Raji (cell line): ENCODE measurements around the gene TMEM222.

Source experiments
- POLR2A ChIP-seq: IDR thresholded peaks from 2 replicates; pipeline ENCODE4 v1.6.1; 2011; ENCODE audit warnings: low read depth, low read length, control low read depth; ENCODE audit not compliant: insufficient read depth

Gene TMEM222

DNA sequence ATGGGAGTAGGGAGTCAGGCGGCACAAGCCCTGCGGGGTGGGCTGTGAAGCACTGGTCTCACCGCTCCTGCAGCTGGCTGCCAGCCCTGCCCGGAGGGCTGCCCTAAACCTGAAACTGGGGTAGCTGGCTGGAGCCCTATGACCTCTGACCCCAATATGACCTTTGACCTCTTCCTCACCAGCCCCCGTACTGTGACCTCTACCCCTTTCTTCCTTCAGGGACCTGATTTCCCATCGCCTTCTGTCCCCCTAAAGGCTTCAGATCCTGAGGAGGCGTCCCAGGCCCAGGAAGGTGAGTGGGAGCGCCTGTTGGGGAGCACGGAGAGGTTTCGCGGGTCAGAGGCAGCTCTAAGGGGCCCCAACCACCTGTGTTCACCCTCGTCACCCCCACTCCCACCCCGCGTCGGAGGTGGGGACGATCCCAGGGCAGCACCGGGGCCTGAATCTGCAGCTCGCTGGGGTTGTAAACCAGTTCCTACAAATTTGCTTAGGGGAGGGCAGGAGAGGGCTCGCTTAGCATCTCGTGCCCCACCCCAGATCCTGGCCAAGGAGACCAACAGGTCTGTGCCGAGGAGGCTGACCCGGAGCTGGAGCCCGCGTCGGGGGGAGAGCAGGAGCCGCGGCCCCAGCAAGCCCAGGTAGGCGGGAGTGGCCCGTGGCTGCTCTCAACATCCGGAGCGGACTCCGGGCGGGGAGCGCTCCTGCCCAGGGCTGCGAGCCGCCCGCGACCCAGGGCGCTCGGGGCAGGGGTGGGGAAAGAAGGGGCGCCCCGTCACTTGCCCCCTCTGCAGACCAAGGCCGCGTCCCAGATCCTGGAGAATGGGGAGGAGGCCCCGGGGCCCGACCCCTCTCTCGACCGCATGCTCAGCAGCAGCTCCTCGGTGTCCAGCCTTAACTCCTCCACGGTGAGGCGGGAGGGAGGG lies 27.2 kb downstream of the TMEM222 start:
- TF ChIP-seq POLR2A, result no peak

- TF ChIP-seq POLR2A, result no peak
These were observed 28.1 kb downstream of the TMEM222 start for GRCh38 chr1:27349784-27350662.

DNA sequence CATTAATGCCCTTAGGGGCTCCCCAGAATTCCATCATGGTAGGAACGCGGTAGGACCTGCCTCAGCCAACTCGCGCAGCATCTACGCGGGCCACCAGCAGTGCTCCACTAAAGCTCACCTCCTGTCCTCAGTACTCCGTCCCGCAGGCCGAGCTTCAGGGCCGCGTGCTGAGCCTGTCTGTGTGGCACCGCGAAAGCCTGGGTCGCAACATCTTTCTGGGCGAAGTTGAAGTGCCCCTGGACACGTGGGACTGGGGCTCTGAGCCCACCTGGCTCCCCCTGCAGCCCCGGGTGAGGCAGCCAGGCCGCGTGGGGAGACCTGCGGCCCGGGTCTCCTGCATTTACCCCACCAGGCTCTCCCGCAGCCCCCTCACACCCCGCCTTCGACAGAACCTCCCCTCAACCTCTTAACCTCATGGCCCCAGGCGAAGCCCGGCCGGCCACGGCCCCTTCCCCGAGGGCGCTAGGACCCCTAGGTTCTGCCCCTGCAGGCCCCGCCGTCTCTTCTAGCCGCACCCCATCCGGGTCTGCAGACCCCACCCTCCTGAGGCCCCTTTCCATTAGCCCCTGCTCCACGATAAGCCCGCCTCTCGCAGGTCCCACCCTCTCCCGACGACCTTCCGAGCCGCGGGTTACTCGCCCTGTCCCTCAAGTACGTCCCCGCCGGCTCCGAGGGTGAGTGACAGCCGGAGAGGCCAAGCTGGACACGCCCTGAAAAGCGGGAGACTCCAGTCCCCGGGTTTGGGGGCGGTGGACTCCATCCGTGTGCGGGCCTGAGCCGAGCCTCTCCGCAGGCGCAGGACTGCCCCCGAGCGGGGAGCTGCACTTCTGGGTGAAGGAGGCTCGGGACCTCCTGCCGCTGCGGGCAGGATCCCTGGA lies 28.9 kb downstream of the TMEM222 start:
- TF ChIP-seq POLR2A, result no peak

GRCh38 chr1:27351541-27352107 lies 29.7 kb downstream of the TMEM222 start:
- TF ChIP-seq POLR2A, result no peak

DNA sequence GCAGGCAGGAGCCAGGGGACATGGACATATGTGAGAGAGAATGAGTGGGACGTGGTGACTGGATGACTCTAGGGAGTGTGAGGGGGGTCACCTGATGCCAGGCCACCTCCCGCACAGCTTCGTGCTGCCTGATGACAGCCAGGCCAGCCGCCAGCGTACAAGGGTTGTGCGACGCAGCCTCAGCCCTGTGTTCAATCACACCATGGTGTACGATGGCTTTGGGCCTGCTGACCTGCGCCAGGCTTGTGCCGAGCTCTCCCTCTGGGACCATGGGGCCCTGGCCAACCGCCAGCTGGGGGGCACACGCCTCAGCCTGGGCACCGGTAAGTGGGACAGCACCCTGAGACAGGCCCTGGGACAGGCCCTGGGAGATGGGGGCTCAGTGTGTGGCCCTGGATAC lies 31.2 kb downstream of the TMEM222 start:
- TF ChIP-seq POLR2A, result no peak

DNA sequence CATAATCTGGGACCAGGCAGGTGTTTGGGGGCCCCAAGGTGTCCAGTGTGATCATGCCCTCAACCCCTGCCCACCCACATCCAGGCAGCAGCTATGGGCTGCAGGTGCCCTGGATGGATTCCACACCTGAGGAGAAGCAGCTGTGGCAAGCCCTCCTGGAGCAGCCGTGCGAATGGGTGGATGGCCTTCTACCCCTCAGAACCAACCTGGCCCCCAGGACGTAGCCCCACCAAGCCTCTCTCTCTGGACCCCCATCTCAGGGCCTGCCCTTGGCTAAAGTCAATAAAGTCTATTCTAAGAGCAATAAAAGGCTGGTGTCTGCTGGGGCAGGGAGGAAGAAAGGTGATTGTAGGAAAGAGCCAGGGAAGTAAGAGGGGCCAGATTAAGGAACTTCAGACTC lies 31.7 kb downstream of the TMEM222 start:
- no peak for TF ChIP-seq POLR2A

- TF ChIP-seq POLR2A, result no peak
These were observed 33.7 kb downstream of the TMEM222 start for GRCh38 chr1:27355683-27356082.

DNA sequence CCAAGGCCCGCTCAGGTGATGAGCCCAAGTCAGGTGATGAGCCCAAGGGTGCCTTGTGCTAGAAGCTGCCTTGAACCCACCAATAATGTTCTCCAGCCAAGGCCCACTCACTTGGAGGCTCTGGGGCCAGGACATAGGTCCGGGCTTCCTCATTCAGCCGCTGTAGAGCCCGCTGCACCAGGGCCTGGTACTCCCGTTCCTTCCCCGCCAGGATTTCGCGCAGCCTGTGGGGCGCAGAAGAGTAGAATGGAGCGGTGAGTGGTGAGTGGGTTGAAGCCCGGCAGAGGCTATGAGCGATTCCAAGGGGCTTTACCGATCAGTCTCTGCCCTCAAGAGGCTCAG lies 34.3 kb downstream of the TMEM222 start:
- TF ChIP-seq POLR2A, result no peak

GRCh38 chr1:27356619-27357280 lies 34.8 kb downstream of the TMEM222 start:
- TF ChIP-seq POLR2A, result no peak

GRCh38 chr1:27357281-27358037 lies 35.5 kb downstream of the TMEM222 start:
- TF ChIP-seq POLR2A, result no peak

DNA sequence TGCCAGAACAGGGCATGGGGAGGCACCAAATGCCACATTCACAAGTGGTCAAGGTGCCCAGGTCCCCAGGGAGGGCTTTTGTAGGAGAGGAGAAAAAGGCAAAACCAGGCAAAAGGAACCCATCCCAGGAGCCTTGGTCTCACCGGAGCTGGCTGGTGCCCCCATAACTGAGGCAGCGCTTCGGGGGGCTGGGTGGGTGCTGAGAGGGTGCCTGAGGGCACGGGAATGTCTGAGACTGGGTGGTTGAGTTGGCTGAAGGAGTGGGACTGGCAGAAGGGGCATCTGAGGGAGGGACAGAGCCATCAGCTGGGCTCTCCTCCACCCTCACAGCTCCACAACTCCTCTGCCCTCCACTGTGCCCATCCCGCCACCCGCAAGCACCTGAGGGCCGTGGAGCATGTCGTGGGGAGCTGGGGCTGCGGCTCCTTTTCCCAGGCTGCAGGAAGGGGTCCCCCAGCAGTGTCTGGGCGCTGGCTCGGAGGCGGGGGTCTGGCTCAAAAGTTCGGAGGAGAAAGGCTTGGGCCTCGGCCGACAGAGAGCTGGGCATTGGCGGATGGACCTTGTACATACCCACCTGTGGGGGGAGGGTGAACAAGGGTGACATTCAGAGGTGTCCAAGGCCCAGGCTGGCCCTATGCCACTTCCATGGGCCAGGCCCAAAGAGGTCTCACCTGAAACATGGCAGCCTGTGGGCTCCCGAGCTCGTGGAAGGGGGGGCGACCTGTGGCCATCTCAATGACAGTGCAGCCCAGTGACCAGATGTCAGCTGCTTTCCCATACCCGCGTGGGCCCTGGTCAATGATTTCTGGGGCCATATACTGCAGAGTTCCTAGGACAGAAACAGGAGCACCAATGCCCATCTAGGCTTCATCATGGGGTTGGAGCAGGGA lies 36.3 kb downstream of the TMEM222 start:
- no peak for TF ChIP-seq POLR2A

GRCh38 chr1:27358928-27359313 lies 37.0 kb downstream of the TMEM222 start:
- no peak for TF ChIP-seq POLR2A

- no peak for TF ChIP-seq POLR2A
These were observed 37.8 kb downstream of the TMEM222 start for GRCh38 chr1:27359822-27360158.
